HG03097 (cell line): Measurements from ENCODE around the gene ATG4C.
"Not testable (repeated sequence)": the region's sequence is repeated elsewhere in the genome, so short reads cannot be mapped to it uniquely, and the experiment has no call there.

Experiments
- ATAC-seq: cut with Tn5 transposase; IDR thresholded peaks from one replicate; pipeline ENCODE4 v1.9.1; 2021; ENCODE audit not compliant: unreplicated experiment, low FRiP score

ATG4C gene

GRCh38 chr1:62783736-62784508 lies at the start of gene ATG4C:
ATG4C (plus strand) TSS chr1:62784132; CDS start chr1:62803787, 19,655 bp downstream.
- ATAC-seq = peak; percentile 83

GRCh38 chr1:62735491-62736171 lies 48.3 kb upstream of the ATG4C start:
- no peak for ATAC-seq

GRCh38 chr1:62740701-62741100 lies 43.2 kb upstream of the ATG4C start:
- ATAC-seq = not testable (repeated sequence)

- ATAC-seq = no peak
These were observed 39.0 kb upstream of the ATG4C start for GRCh38 chr1:62744611-62745577.

- ATAC-seq = no peak
These were observed 37.7 kb upstream of the ATG4C start for GRCh38 chr1:62746086-62746808.

- no peak for ATAC-seq
These were observed 37.2 kb upstream of the ATG4C start for GRCh38 chr1:62746809-62747138.

GRCh38 chr1:62753031-62753965 lies 30.6 kb upstream of the ATG4C start:
- ATAC-seq = no peak

- not testable (repeated sequence) for ATAC-seq
These were observed 29.0 kb upstream of the ATG4C start for GRCh38 chr1:62754938-62755337.

GRCh38 chr1:62756255-62756884 lies 27.6 kb upstream of the ATG4C start:
- not testable (repeated sequence) for ATAC-seq

- not testable (repeated sequence) for ATAC-seq
These were observed 24.6 kb upstream of the ATG4C start for GRCh38 chr1:62759232-62759875.

- ATAC-seq = not testable (repeated sequence)
These were observed 23.7 kb upstream of the ATG4C start for GRCh38 chr1:62760021-62760782.

- ATAC-seq = not testable (repeated sequence)
These were observed 22.6 kb upstream of the ATG4C start for GRCh38 chr1:62761223-62761870.

- ATAC-seq = not testable (repeated sequence)
These were observed 21.9 kb upstream of the ATG4C start for GRCh38 chr1:62762027-62762426.

- ATAC-seq = no peak
These were observed 18.0 kb upstream of the ATG4C start for GRCh38 chr1:62765981-62766380.

- ATAC-seq = not testable (repeated sequence)
These were observed 15.4 kb upstream of the ATG4C start for GRCh38 chr1:62768551-62768950.

GRCh38 chr1:62772607-62773295 lies 11.2 kb upstream of the ATG4C start:
- ATAC-seq = no peak
